ENCODE measurements around the gene DNAJC8.

Gene DNAJC8

DNA sequence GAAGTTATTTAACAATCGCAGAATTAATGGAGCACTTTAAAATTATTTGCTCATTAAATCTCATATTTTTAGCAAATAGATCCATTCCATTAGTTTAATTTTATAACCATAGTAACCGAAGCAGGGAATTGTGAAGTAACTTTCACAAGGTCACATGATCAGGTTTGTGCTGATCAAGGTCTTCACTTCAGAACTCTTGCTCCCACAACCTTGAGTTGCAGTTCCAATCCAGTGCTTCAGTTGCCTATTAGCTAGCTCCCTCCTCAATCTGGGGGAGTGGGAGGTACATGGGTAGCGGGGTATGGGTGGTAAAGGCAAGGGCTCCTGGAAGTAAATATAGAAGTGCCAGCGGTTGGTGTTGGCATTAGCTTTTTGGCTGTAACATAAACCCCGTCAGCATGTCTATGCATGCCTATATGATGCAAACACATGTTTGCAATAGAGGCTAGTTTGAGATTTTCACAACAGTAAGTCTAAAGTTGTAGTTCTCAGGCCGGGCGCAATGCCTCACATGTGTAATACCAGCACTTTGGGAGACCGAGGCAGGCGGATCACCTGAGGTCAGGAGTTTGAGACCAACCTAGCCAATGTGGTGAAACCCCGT is 8.9 kb upstream of the DNAJC8 start:
- DNase-seq = no peak
- H3K9me3 Mint-ChIP-seq = no peaks in the 10 kb centered on the region
- H3K27me3 Mint-ChIP-seq = no peaks in the 10 kb centered on the region
- H3K27ac Mint-ChIP-seq = no peak overlapping the region
- no peak overlapping the region for H3K4me3 Mint-ChIP-seq
- H3K4me1 Mint-ChIP-seq (ENCODE audit: low read depth) = peaks cover 34% of the 10 kb centered on the region
- peaks cover 9% of the 10 kb centered on the region for H3K36me3 Mint-ChIP-seq (ENCODE audit: low read depth)

DNA sequence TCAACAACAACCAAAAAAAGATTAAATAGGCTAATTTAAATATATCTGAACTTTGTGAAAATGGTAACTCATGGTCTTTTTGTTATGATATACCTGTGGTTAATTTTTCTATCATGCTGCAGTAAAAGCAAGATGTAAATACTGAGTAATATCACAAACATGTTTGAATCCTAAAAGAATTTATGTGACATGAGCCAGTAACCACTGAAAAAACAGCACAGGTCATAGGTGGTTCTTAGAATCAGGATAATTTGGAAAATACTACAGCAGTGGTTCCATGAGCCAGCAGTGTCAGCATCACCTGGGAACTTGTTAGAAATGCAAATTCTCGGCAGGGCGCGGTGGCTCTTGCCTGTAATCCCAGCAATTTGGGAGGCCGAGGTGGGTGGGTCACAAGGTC is 7.2 kb upstream of the DNAJC8 start:
- H3K4me3 Mint-ChIP-seq = no peak overlapping the region
- peaks cover 9% of the 10 kb centered on the region for H3K36me3 Mint-ChIP-seq (ENCODE audit: low read depth)
- H3K4me1 Mint-ChIP-seq (ENCODE audit: low read depth) = peaks cover 31% of the 10 kb centered on the region
- no peaks in the 10 kb centered on the region for H3K27me3 Mint-ChIP-seq
- no peak for DNase-seq
- H3K27ac Mint-ChIP-seq = peak overlapping the region; percentile 18
- no peaks in the 10 kb centered on the region for H3K9me3 Mint-ChIP-seq

DNA sequence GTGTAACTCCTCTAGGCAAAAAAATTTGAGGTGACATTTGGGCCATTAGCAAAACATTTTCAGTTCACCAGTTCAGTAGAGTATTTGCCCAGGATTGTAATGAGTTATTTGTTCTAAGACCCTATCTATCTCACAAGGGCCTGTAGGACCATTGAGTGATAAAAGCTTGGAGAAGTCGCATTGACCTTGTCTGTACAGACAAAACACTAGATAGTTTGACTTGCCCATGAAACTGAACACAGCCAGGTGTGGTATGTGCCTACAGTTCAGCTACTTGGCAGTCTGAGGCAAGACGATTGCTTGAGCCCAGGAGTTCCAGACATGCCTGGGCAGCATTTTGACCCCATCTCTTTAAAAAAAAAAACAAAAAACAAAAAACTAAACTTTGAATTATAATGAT is 6.2 kb upstream of the DNAJC8 start:
- Mint-ChIP-seq H3K4me3 (no peak overlapping the region), H3K27ac (peak overlapping the region; percentile 33), H3K36me3 (ENCODE audit: low read depth) (peaks cover 9% of the 10 kb centered on the region), H3K9me3 (no peaks in the 10 kb centered on the region), H3K4me1 (ENCODE audit: low read depth) (peaks cover 24% of the 10 kb centered on the region), H3K27me3 (no peaks in the 10 kb centered on the region)
- DNase-seq = no peak

DNA sequence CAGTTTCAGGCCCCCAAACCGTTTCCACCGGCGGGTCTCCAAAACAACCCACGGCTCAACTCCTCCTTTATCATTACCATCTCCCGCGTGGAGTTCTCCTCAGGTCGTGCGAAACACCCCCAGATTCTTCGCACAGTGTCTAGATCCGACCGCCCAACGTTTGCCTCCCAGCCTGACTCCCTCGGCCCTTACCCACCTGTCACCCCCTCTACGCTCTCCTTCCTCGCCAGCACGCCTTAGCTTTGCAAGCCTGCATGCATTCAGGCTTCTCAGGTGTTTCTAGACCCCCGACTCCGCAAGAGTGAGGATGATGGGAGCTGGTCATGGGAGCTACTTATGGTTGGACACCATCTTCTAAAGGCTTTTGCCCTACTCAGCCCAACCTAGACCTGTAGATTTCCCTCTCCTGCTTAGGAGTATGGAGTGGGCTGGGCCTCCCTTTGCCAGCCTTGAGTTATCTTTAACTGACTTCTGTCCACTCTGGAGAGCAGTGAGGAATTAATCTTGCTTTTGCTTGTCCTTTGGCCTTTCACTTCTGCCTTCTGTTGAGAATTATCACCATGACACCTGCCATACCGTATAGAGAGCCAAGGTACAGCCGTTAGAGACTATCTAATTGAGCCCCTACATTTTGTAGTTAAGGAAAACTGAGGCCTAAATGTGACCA is 4.0 kb upstream of the DNAJC8 start:
- Mint-ChIP-seq H3K27ac (no peak overlapping the region), H3K4me3 (no peak overlapping the region), H3K36me3 (ENCODE audit: low read depth) (peaks cover 19% of the 10 kb centered on the region), H3K27me3 (no peaks in the 10 kb centered on the region), H3K4me1 (ENCODE audit: low read depth) (peaks cover 25% of the 10 kb centered on the region), H3K9me3 (no peaks in the 10 kb centered on the region)
- DNase-seq = no peak

DNA sequence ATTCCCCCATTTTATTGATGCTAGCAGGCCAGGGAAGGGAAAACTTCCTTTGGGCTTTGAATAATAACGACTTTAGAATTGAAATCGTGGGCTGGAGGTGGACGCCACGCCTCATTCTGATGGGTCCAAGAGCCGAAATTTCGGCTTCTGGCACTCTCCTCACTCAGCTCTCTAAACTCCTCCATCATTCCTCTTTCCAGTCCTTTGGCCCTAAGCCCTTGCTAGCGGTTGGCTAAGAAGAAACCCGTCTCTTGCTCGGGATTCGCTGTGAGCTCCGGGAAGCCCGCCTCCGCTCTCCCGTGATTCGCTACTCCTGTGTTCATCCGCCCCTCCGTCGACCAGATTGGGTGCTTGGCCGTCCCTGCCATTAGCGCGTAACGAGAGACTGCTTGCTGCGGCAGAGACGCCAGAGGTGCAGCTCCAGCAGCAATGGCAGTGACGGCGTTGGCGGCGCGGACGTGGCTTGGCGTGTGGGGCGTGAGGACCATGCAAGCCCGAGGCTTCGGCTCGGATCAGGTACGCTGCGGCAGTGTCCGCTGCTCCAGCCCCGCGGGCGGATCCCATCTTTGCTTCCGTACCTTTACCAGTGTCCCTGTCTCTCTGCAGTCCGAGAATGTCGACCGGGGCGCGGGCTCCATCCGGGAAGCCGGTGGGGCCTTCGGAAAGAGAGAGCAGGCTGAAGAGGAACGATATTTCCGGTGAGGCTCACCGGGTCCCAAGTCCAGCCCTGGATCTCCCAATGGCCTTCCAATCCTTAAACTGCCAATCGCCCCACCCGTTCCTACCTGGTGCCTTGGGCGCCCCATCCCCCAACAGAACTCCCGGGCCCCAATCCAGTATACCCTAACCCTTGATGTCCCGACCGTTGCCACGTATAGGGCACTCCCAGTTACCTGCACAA is 3.2 kb upstream of the DNAJC8 start, which contains the start of gene ATP5IF1:
ATP5IF1 (plus strand) TSS at position 370 of the 901 bp plus-strand sequence; CDS start at position 430, 60 bp downstream.
- peak; percentile 91 for DNase-seq
- Mint-ChIP-seq H3K36me3 (ENCODE audit: low read depth) (peaks cover 19% of the 10 kb centered on the region), H3K27ac (no peak within 1 kb of the TSS), H3K4me3 (no peak within 1 kb of the TSS), H3K4me1 (ENCODE audit: low read depth) (peaks cover 29% of the 10 kb centered on the region), H3K9me3 (no peaks in the 10 kb centered on the region), H3K27me3 (no peaks in the 10 kb centered on the region)

DNA sequence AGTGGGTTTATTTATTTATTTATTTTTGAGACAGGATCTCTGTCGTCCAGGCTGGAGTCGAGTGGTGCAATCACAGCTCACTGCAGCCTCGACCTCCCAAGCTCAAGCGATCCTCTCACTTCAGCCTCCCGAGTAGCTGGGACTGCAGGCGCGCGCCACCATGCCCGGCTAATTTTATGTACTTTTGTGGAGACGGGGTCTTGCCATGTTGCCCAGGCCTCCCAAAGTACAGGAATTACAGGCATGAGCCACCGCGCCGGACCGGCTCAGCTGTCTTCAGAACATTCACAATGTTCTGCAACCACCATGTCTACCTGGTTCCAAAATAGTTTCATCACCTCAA is 406 bp upstream of the DNAJC8 start:
- DNase-seq = no peak
- Mint-ChIP-seq H3K36me3 (ENCODE audit: low read depth) (peaks cover 32% of the 10 kb centered on the region), H3K9me3 (no peaks in the 10 kb centered on the region), H3K4me1 (ENCODE audit: low read depth) (peaks cover 36% of the 10 kb centered on the region), H3K27ac (peak overlapping the region; percentile 75), H3K27me3 (no peaks in the 10 kb centered on the region), H3K4me3 (peak overlapping the region; percentile 99)

DNA sequence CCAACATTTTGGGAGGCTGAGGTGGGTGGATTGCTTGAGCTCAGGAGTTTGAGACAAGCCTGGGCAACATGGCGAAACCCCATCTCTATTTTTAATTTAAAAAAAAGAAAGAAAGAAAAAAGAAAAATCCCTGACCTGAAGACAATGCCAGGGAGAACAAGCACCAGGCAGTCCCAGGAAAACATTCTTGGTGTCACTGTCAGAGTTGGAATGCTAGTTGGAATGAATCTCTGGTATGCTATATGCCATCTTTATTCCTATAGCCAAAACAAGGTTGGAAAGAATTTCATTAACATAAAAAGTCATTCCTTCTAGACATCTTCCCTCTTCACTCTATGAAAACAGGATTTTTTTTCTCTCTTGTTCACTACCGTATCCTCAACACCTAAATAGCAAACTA is 2.8 kb downstream of the DNAJC8 start:
- peaks cover 63% of the 10 kb centered on the region for H3K36me3 Mint-ChIP-seq (ENCODE audit: low read depth)
- H3K9me3 Mint-ChIP-seq = no peaks in the 10 kb centered on the region
- no peak overlapping the region for H3K4me3 Mint-ChIP-seq
- no peak for DNase-seq
- H3K4me1 Mint-ChIP-seq (ENCODE audit: low read depth) = peaks cover 36% of the 10 kb centered on the region
- H3K27ac Mint-ChIP-seq = no peak overlapping the region
- no peaks in the 10 kb centered on the region for H3K27me3 Mint-ChIP-seq

DNA sequence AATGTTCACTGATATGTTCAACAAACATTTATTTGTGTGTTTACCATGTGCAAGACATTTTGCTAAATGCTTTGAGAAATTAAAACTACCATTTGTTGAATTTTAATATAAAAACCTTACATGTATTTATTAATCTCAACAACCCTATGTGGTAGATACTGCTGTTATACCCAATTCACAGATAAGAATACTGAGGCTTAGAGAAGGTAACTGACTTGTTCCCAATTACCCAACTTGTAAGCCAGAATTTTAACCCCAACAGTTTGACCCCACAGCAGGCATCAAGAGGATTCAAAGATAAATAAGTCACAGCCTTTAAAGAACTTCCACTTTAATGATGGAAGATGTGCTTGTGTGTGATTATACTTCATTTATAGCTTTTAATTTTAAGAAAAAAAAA is 3.7 kb downstream of the DNAJC8 start:
- DNase-seq = no peak
- Mint-ChIP-seq H3K4me1 (ENCODE audit: low read depth) (peaks cover 34% of the 10 kb centered on the region), H3K4me3 (no peak overlapping the region), H3K36me3 (ENCODE audit: low read depth) (peaks cover 72% of the 10 kb centered on the region), H3K27ac (no peak overlapping the region), H3K9me3 (no peaks in the 10 kb centered on the region), H3K27me3 (no peaks in the 10 kb centered on the region)

DNA sequence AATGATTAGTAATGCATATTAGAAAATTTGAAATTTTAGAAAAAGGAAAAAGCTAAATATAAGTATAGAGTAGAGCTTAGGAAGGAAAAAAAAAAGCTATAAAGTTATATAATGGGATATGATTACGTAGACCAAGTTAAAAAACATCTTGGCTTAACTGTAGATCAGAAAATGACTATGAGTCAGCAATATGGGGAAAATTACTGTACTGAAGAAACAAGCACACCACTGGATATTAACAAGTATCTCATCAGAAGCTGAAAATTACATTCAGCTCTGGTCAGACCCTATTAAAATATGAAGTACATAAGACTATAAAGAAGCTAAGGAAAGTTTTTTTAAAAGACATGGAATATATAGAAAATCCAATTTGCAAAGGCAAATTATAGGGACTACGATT is 19.5 kb downstream of the DNAJC8 start:
- DNase-seq = no peak
- no peak overlapping the region for H3K27ac Mint-ChIP-seq
- peaks cover 10% of the 10 kb centered on the region for H3K4me1 Mint-ChIP-seq (ENCODE audit: low read depth)
- H3K4me3 Mint-ChIP-seq = no peak overlapping the region
- no peaks in the 10 kb centered on the region for H3K27me3 Mint-ChIP-seq
- H3K9me3 Mint-ChIP-seq = no peaks in the 10 kb centered on the region
- H3K36me3 Mint-ChIP-seq (ENCODE audit: low read depth) = peaks cover 75% of the 10 kb centered on the region

DNA sequence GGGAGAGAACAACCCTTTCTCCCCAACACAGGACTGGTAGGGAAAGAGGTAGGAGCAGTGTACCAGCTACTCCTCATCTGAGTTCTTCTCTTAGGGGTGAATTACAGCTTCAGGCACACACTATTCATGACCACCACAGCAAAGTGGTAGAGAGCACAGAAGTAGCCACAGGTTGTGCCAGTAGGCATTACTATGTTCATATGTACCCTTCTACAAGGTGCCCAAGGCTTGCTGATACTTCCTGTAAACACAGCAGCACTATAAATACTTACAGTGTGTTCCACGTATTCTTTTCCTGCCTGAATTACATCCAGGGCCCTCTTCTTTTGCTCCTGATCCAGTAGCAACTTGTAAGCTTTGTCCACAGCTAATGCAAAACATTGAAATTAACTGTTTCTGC is 23.1 kb downstream of the DNAJC8 start:
- peaks cover 77% of the 10 kb centered on the region for H3K36me3 Mint-ChIP-seq (ENCODE audit: low read depth)
- no peaks in the 10 kb centered on the region for H3K27me3 Mint-ChIP-seq
- DNase-seq = no peak
- H3K4me3 Mint-ChIP-seq = no peak overlapping the region
- peaks cover 10% of the 10 kb centered on the region for H3K4me1 Mint-ChIP-seq (ENCODE audit: low read depth)
- no peaks in the 10 kb centered on the region for H3K9me3 Mint-ChIP-seq
- no peak overlapping the region for H3K27ac Mint-ChIP-seq

DNA sequence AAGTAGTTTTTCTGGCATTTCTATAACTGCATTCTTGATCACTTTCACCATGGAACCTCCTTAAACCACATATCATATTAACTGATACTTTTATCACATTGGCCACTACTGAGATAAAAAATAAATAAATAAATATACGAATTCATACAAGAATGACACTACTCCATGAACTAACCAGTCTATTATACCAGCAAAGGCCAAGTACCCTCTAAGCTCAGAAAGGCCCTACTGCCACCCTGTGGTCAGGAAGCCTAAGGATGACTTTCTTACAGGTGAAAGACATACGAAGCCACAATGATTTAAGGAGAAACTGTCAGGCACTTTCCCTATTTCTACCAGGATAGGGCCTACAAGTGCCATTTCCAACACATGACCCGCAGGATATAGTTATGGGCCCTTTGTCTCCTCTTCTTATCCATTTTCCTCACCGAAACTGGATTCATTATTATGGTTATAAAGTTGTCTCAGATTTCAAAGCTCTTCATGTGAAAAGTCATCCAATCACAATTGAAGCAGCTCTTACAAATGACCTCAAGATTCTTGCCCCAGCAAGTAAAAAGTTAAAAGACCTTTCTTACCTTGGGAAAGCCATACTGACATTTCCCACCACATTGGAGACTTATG is 23.9 kb downstream of the DNAJC8 start:
- peaks cover 9% of the 10 kb centered on the region for H3K4me1 Mint-ChIP-seq (ENCODE audit: low read depth)
- peak; percentile 58 for DNase-seq
- no peak overlapping the region for H3K27ac Mint-ChIP-seq
- H3K4me3 Mint-ChIP-seq = no peak overlapping the region
- no peaks in the 10 kb centered on the region for H3K27me3 Mint-ChIP-seq
- peaks cover 80% of the 10 kb centered on the region for H3K36me3 Mint-ChIP-seq (ENCODE audit: low read depth)
- no peaks in the 10 kb centered on the region for H3K9me3 Mint-ChIP-seq

DNA sequence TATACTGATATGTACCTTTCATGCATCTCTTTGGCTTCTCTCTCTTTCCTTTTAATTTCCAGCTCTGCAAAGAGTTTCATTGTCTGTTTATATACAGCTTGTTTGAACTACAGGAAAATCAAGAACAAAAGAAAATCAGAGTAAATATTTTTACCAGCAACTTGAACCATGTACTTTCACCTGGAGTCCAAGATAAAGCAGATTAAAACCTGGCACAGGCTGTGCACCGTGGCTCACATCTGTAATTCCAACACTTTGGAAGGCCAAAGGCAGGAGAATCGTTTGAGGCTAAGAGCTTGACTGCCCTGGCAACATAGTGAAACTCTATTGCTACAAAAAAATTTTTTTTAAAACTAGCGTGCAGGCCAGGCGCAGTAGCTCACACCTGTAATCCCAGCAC is 27.6 kb downstream of the DNAJC8 start:
- Mint-ChIP-seq H3K4me1 (ENCODE audit: low read depth) (peaks cover 14% of the 10 kb centered on the region), H3K4me3 (no peak overlapping the region), H3K27ac (no peak overlapping the region), H3K36me3 (ENCODE audit: low read depth) (peaks cover 86% of the 10 kb centered on the region), H3K9me3 (no peaks in the 10 kb centered on the region), H3K27me3 (no peaks in the 10 kb centered on the region)
- no peak for DNase-seq

DNA sequence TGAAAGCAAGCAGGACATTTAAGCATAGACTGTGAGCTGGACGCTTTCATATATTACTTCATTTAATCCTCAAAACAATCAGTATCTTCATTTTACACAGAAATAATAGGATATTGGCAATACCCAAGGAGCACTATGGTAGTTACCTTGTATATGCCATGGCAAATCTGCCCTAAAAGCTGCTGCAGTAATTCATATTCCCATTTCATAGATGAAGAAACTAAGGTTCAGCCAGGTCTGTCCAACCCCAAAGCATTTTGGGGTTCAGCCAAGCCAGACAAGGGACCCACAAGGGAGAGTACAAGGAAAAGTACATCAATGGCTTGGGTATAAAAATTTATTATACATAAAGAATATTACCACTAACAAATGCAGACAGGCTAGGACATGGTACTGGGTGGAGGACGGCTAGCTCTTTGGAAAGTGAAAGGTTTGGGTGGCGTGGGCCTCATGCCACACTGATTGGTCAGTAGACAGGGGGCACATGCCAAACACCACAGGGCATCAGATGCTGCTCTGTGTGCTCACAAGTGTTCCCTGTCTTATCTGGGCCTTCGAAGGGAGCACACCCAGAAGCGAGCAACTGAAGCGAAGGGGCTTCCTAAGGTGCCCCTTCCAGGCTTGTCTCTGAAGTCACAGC is 32.5 kb downstream of the DNAJC8 start:
- Mint-ChIP-seq H3K36me3 (ENCODE audit: low read depth) (peaks cover 93% of the 10 kb centered on the region), H3K4me3 (peak overlapping the region; percentile 52), H3K9me3 (peaks cover 5% of the 10 kb centered on the region), H3K27me3 (no peaks in the 10 kb centered on the region), H3K27ac (peak overlapping the region; percentile 95), H3K4me1 (ENCODE audit: low read depth) (peaks cover 44% of the 10 kb centered on the region)
- no peak for DNase-seq
